ENCODE data around the gene CDC42BPA.
"Not testable (repeated sequence)": the region's sequence is repeated elsewhere in the genome, so short reads cannot be mapped to it uniquely, and the experiment has no call there.

Gene CDC42BPA

GRCh38 chr1:227311389-227312001 is 6.8 kb downstream of the CDC42BPA start:
- in situ Hi-C loops (cut with MboI; ENCODE audit: low sequenced_read_pairs), result no loop called here

GRCh38 chr1:227308367-227309336 is 9.6 kb downstream of the CDC42BPA start:
- in situ Hi-C loops (cut with MboI; ENCODE audit: low sequenced_read_pairs), result no loop called here

GRCh38 chr1:227306689-227307088 is 11.6 kb downstream of the CDC42BPA start:
- in situ Hi-C loops (cut with MboI; ENCODE audit: low sequenced_read_pairs), result no loop called here

- in situ Hi-C loops (cut with MboI; ENCODE audit: low sequenced_read_pairs), result no loop called here
These were observed 12.2 kb downstream of the CDC42BPA start for GRCh38 chr1:227305894-227306626.

GRCh38 chr1:227304665-227305064 is 13.6 kb downstream of the CDC42BPA start:
- in situ Hi-C loops (cut with MboI; ENCODE audit: low sequenced_read_pairs), result no loop called here

- in situ Hi-C loops (cut with MboI; ENCODE audit: low sequenced_read_pairs), result no loop called here
These were observed 14.6 kb downstream of the CDC42BPA start for GRCh38 chr1:227303662-227304061.

- in situ Hi-C loops (cut with MboI; ENCODE audit: low sequenced_read_pairs), result no loop called here
These were observed 17.6 kb downstream of the CDC42BPA start for GRCh38 chr1:227300682-227301081.

- in situ Hi-C loops (cut with MboI; ENCODE audit: low sequenced_read_pairs), result no loop called here
These were observed 18.6 kb downstream of the CDC42BPA start for GRCh38 chr1:227299688-227300087.

- in situ Hi-C loops (cut with MboI; ENCODE audit: low sequenced_read_pairs), result no loop called here
These were observed 19.1 kb downstream of the CDC42BPA start for GRCh38 chr1:227299241-227299627.

- in situ Hi-C loops (cut with MboI; ENCODE audit: low sequenced_read_pairs), result no loop called here
These were observed 19.6 kb downstream of the CDC42BPA start for GRCh38 chr1:227298512-227299240.

GRCh38 chr1:227297073-227297793 is 21.1 kb downstream of the CDC42BPA start:
- in situ Hi-C loops (cut with MboI; ENCODE audit: low sequenced_read_pairs), result no loop called here

GRCh38 chr1:227295609-227296008 is 22.7 kb downstream of the CDC42BPA start:
- in situ Hi-C loops (cut with MboI; ENCODE audit: low sequenced_read_pairs), result no loop called here

- in situ Hi-C loops (cut with MboI; ENCODE audit: low sequenced_read_pairs), result no loop called here
These were observed 32.5 kb downstream of the CDC42BPA start for GRCh38 chr1:227285745-227286144.

GRCh38 chr1:227281371-227281770 is 36.9 kb downstream of the CDC42BPA start:
- in situ Hi-C loops (cut with MboI; ENCODE audit: low sequenced_read_pairs), result no loop called here

- in situ Hi-C loops (cut with MboI; ENCODE audit: low sequenced_read_pairs), result no loop called here
These were observed 37.5 kb downstream of the CDC42BPA start for GRCh38 chr1:227280836-227281235.

GRCh38 chr1:227276156-227276693 is 42.1 kb downstream of the CDC42BPA start:
- in situ Hi-C loops (cut with MboI; ENCODE audit: low sequenced_read_pairs), result not testable (repeated sequence)

- in situ Hi-C loops (cut with MboI; ENCODE audit: low sequenced_read_pairs), result no loop called here
These were observed 44.7 kb downstream of the CDC42BPA start for GRCh38 chr1:227273557-227273956.

GRCh38 chr1:227272428-227272827 is 45.9 kb downstream of the CDC42BPA start:
- in situ Hi-C loops (cut with MboI; ENCODE audit: low sequenced_read_pairs), result no loop called here

GRCh38 chr1:227270554-227270953 is 47.7 kb downstream of the CDC42BPA start:
- in situ Hi-C loops (cut with MboI; ENCODE audit: low sequenced_read_pairs), result no loop called here

GRCh38 chr1:227268943-227269342 is 49.3 kb downstream of the CDC42BPA start:
- in situ Hi-C loops (cut with MboI; ENCODE audit: low sequenced_read_pairs), result no loop called here
